HG03521 (cell line): ENCODE measurements around the gene TNFRSF14.

Source experiments
- ATAC-seq: cut with Tn5 transposase; IDR thresholded peaks from one replicate; pipeline ENCODE4 v1.9.1; 2021; ENCODE audit warnings: mild to moderate bottlenecking, moderate library complexity; ENCODE audit not compliant: unreplicated experiment

Gene TNFRSF14

GRCh38 chr1:2586154-2587070, 30.2 kb downstream of the TNFRSF14 start, which contains the start of gene PRXL2B:
TSS of gene PRXL2B (plus strand) at chr1:2586777. CDS start at chr1:2586886, 109 bp downstream.
- peak; percentile 71 for ATAC-seq

GRCh38 chr1:2587071-2587859, 31.1 kb downstream of the TNFRSF14 start:
- no peak for ATAC-seq

GRCh38 chr1:2587860-2588571, 31.8 kb downstream of the TNFRSF14 start:
- no peak for ATAC-seq

- no peak for ATAC-seq
Measured at GRCh38 chr1:2588661-2589430, 32.7 kb downstream of the TNFRSF14 start.

- no peak for ATAC-seq
Measured at GRCh38 chr1:2589431-2590232, 33.5 kb downstream of the TNFRSF14 start.

GRCh38 chr1:2590233-2591141, 34.3 kb downstream of the TNFRSF14 start:
- no peak for ATAC-seq

- no peak for ATAC-seq
Measured at GRCh38 chr1:2591233-2591580, 35.0 kb downstream of the TNFRSF14 start.

- no peak for ATAC-seq
Measured at GRCh38 chr1:2591581-2592261, 35.5 kb downstream of the TNFRSF14 start.

GRCh38 chr1:2592672-2593071, 36.5 kb downstream of the TNFRSF14 start:
- no peak for ATAC-seq

- ATAC-seq = no peak
Measured at GRCh38 chr1:2593251-2593878, 37.2 kb downstream of the TNFRSF14 start.

GRCh38 chr1:2594001-2594640, 38.0 kb downstream of the TNFRSF14 start:
- no peak for ATAC-seq

GRCh38 chr1:2594641-2595131, 38.5 kb downstream of the TNFRSF14 start:
- ATAC-seq = no peak

GRCh38 chr1:2595261-2595811, 39.2 kb downstream of the TNFRSF14 start:
- no peak for ATAC-seq

- no peak for ATAC-seq
Measured at GRCh38 chr1:2595812-2596529, 39.8 kb downstream of the TNFRSF14 start.

- no peak for ATAC-seq
Measured at GRCh38 chr1:2596530-2597333, 40.6 kb downstream of the TNFRSF14 start.
